COLO668 (cell line): ENCODE data around the gene ADRA2C.
A peak's percentile ranks its signal among the peaks of the same experiment; 100 is the strongest.

Experiments
- DNase-seq: peaks from one replicate; lab custom pipeline; 2025; ENCODE audit not compliant: unreplicated experiment; lab: John Stamatoyannopoulos, UW

ADRA2C gene

GRCh38 chr4:3732076-3733028 lies 33.8 kb upstream of the ADRA2C start:
- no peak for DNase-seq

GRCh38 chr4:3733195-3733594 lies 33.0 kb upstream of the ADRA2C start:
- DNase-seq, result no peak

GRCh38 chr4:3735196-3735595 lies 31.0 kb upstream of the ADRA2C start:
- no peak for DNase-seq

- DNase-seq, result no peak
These were observed 29.9 kb upstream of the ADRA2C start for GRCh38 chr4:3736290-3736689.

- no peak for DNase-seq
These were observed 29.4 kb upstream of the ADRA2C start for GRCh38 chr4:3736806-3737205.

- no peak for DNase-seq
These were observed 26.6 kb upstream of the ADRA2C start for GRCh38 chr4:3739577-3739976.

GRCh38 chr4:3740256-3740655 lies 25.9 kb upstream of the ADRA2C start:
- DNase-seq, result peak; percentile 15

GRCh38 chr4:3741217-3742011 lies 24.8 kb upstream of the ADRA2C start:
- no peak for DNase-seq

- no peak for DNase-seq
These were observed 23.6 kb upstream of the ADRA2C start for GRCh38 chr4:3742610-3743009.

- DNase-seq, result no peak
These were observed 22.0 kb upstream of the ADRA2C start for GRCh38 chr4:3744232-3744631.

- DNase-seq, result no peak
These were observed 21.3 kb upstream of the ADRA2C start for GRCh38 chr4:3744901-3745300.

- peak; percentile 11 for DNase-seq
These were observed 20.1 kb upstream of the ADRA2C start for GRCh38 chr4:3745886-3746656.

- DNase-seq, result no peak
These were observed 19.2 kb upstream of the ADRA2C start for GRCh38 chr4:3746701-3747580.

- DNase-seq, result peak; percentile 13
These were observed 18.6 kb upstream of the ADRA2C start for GRCh38 chr4:3747581-3747904.

- no peak for DNase-seq
These were observed 17.9 kb upstream of the ADRA2C start for GRCh38 chr4:3748136-3748898.

GRCh38 chr4:3749081-3749480 lies 17.1 kb upstream of the ADRA2C start:
- no peak for DNase-seq

GRCh38 chr4:3750334-3750733 lies 15.9 kb upstream of the ADRA2C start:
- DNase-seq, result no peak

GRCh38 chr4:3752022-3752421 lies 14.2 kb upstream of the ADRA2C start:
- no peak for DNase-seq

GRCh38 chr4:3753726-3754412 lies 12.3 kb upstream of the ADRA2C start:
- no peak for DNase-seq
